Osteocyte (in vitro differentiated cells): ENCODE results near the gene HPRT1. TPM values are rescaled to one million over a fixed set of nuclear protein-coding genes. Genes with fewer than 3 reads are reported as not detected.

ENCODE experiments used
- DNase-seq: peaks from one replicate; pipeline ENCODE4 v3.0.0; 2021; ENCODE audit warnings: mixed read lengths; ENCODE audit not compliant: unreplicated experiment; ENCODE audit errors: extremely low spot score
- H3K27ac Mint-ChIP-seq: one replicate; pipeline ENCODE4 v1.8.0; 2021; ENCODE audit warnings: mild to moderate bottlenecking, mixed read lengths; ENCODE audit not compliant: unreplicated experiment
- H3K27me3 Mint-ChIP-seq: one replicate; pipeline ENCODE4 v1.8.0; 2021; ENCODE audit warnings: mixed read lengths; ENCODE audit not compliant: unreplicated experiment
- H3K36me3 Mint-ChIP-seq: one replicate; pipeline ENCODE4 v1.8.0; 2021; ENCODE audit warnings: mixed read lengths; ENCODE audit not compliant: unreplicated experiment
- H3K4me1 Mint-ChIP-seq: one replicate; pipeline ENCODE4 v1.8.0; 2021; ENCODE audit warnings: mixed read lengths; ENCODE audit not compliant: unreplicated experiment
- H3K4me3 Mint-ChIP-seq: one replicate; pipeline ENCODE4 v1.8.0; 2021; ENCODE audit warnings: mild to moderate bottlenecking, moderate library complexity, mixed read lengths; ENCODE audit not compliant: unreplicated experiment
- H3K9me3 Mint-ChIP-seq: one replicate; pipeline ENCODE4 v1.8.0; 2021; ENCODE audit warnings: mixed read lengths; ENCODE audit not compliant: unreplicated experiment
- long read RNA-seq: library from polyadenylated mRNA; unstranded; transcript quantifications from one replicate; pipeline ENCODE4 v2.0.0, GENCODE V29; 2021
- total RNA-seq: library from RNA; stranded (reverse); gene quantifications from 2 replicates; pipeline ENCODE4 v1.2.1, GENCODE V29; 2021
- TF ChIP-seq, protein P1 (sequence below): fragments of 200-600 bp; sonication (generic); IDR thresholded peaks from 2 replicates; pipeline ENCODE4 v1.5.0; 2021; ENCODE audit warnings: antibody characterized with exemption, mild to moderate bottlenecking, moderate library complexity

HPRT1 gene, protein sequence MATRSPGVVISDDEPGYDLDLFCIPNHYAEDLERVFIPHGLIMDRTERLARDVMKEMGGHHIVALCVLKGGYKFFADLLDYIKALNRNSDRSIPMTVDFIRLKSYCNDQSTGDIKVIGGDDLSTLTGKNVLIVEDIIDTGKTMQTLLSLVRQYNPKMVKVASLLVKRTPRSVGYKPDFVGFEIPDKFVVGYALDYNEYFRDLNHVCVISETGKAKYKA
- total RNA-seq: 14.6 and 18.2 TPM in 2 replicates
- long read RNA-seq, transcript HPRT1-201 (9 exons, 1,407 nt): major isoform, 11 of 12 reads
- long read RNA-seq, partial matches to known transcripts: 0 of 12 reads
- long read RNA-seq, other reads (novel, unspliced or antisense): 1 of 12 reads

DNA sequence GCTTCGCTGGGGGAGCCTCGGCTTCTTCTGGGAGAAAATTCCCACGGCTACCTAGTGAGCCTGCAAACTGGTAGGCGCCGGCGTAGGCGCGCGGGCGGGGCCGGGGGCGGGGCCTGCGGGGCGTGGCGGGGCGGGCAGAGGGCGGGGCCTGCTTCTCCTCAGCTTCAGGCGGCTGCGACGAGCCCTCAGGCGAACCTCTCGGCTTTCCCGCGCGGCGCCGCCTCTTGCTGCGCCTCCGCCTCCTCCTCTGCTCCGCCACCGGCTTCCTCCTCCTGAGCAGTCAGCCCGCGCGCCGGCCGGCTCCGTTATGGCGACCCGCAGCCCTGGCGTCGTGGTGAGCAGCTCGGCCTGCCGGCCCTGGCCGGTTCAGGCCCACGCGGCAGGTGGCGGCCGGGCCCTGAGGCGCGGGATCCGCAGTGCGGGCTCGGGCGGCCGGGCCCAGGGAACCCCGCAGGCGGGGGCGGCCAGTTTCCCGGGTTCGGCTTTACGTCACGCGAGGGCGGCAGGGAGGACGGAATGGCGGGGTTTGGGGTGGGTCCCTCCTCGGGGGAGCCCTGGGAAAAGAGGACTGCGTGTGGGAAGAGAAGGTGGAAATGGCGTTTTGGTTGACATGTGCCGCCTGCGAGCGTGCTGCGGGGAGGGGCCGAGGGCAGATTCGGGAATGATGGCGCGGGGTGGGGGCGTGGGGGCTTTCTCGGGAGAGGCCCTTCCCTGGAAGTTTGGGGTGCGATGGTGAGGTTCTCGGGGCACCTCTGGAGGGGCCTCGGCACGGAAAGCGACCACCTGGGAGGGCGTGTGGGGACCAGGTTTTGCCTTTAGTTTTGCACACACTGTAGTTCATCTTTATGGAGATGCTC, at the start of gene HPRT1:
Gene HPRT1 (plus strand): TSS at position 161 of the 857 bp plus-strand sequence. CDS start 147 bp downstream, at position 308.
- peak; percentile 87 for DNase-seq
- Mint-ChIP-seq H3K4me3 (peak within 1 kb of the TSS; percentile 79), H3K4me1 (peaks cover 5% of the 10 kb centered on the region), H3K27me3 (no peaks in the 10 kb centered on the region), H3K27ac (peak within 1 kb of the TSS; percentile 88), H3K36me3 (no peaks in the 10 kb centered on the region), H3K9me3 (no peaks in the 10 kb centered on the region)
- TF ChIP-seq, protein P1, sequence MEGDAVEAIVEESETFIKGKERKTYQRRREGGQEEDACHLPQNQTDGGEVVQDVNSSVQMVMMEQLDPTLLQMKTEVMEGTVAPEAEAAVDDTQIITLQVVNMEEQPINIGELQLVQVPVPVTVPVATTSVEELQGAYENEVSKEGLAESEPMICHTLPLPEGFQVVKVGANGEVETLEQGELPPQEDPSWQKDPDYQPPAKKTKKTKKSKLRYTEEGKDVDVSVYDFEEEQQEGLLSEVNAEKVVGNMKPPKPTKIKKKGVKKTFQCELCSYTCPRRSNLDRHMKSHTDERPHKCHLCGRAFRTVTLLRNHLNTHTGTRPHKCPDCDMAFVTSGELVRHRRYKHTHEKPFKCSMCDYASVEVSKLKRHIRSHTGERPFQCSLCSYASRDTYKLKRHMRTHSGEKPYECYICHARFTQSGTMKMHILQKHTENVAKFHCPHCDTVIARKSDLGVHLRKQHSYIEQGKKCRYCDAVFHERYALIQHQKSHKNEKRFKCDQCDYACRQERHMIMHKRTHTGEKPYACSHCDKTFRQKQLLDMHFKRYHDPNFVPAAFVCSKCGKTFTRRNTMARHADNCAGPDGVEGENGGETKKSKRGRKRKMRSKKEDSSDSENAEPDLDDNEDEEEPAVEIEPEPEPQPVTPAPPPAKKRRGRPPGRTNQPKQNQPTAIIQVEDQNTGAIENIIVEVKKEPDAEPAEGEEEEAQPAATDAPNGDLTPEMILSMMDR: no peak

DNA sequence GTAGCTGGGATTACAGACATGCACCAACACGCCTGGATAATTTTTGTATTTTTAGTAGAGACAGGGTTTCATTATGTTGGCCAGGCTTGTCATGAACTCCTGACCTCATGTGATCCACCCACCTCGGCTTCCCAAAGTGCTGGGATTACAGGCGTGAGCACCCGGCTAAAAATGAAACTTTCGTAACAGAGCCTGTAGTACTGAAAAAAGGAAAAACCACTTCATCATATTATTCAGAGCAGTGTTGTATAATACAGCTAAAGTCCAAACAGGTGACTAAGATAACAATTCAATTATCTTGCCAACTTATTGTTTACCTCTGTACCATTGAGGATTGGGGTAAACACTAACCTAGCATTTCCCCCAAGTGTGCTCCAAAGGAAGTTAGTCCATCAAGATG, 43.9 kb upstream of the HPRT1 start:
- no peaks in the 10 kb centered on the region for H3K27me3 Mint-ChIP-seq
- no peak overlapping the region for H3K27ac Mint-ChIP-seq
- no peaks in the 10 kb centered on the region for H3K4me1 Mint-ChIP-seq
- TF ChIP-seq, protein P1: no peak
- no peaks in the 10 kb centered on the region for H3K9me3 Mint-ChIP-seq
- H3K4me3 Mint-ChIP-seq: no peak overlapping the region
- H3K36me3 Mint-ChIP-seq: peaks cover 9% of the 10 kb centered on the region
- no peak for DNase-seq

DNA sequence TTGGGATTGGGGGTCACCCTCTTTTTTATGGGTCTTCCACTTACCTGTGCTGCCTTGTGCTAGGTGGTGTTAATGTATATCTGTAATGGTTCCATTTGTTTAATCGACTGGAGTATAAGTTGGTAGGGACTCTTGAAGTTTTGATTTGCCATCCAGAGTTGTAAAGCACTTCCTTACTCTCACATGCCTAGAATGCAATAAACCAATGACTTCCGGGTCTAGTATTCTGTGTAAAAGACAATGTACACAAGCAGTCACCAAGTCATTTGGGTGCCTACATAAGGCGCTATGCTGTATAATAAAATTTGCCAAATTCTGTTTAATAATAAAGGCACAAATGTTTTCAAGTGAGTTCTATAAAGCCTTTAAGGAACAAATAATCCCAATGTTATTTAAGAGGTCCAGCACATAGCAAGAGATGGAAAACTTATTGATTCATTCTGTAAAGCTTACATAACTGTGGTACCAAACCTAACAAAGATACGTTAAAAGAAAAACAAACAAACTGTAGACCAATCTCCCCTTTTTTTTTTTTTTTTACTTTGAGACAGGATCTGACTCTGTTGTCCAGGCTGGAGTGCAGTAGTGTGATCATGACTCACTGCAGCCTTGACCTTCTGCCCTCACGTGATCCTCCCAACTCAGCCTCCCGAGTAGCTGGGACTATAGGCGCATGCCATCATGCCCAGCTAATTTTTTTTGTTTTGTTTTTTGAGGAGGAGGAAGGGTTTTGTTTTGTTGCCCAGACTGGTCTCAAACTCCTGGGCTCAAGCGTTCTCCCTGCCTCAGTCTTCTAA, 41.5 kb upstream of the HPRT1 start:
- Mint-ChIP-seq H3K4me3 (no peak overlapping the region), H3K9me3 (no peaks in the 10 kb centered on the region), H3K27me3 (no peaks in the 10 kb centered on the region), H3K4me1 (no peaks in the 10 kb centered on the region), H3K36me3 (peaks cover 9% of the 10 kb centered on the region), H3K27ac (no peak overlapping the region)
- TF ChIP-seq, protein P1: no peak
- no peak for DNase-seq

DNA sequence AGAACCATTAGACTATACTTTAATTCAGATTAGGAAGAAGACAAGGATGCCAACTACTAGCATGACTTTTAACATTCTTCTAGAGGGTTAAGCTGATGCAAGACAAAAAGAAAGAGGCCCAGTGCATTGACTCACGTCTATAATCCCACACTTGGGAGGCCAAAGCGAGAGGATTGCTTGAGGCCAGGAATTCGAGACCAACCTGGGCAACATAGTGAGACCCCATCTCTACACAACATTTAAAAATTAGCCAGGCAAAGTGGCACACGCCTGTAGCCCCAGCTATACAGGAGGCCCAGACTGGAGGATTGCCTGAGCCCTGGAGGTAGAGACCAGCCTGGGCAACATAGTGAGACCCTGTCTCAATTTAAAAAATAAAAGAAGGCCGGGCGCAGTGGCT, 40.2 kb upstream of the HPRT1 start:
- H3K4me3 Mint-ChIP-seq: no peak overlapping the region
- H3K36me3 Mint-ChIP-seq: peaks cover 9% of the 10 kb centered on the region
- H3K27me3 Mint-ChIP-seq: no peaks in the 10 kb centered on the region
- no peaks in the 10 kb centered on the region for H3K9me3 Mint-ChIP-seq
- DNase-seq: no peak
- H3K4me1 Mint-ChIP-seq: no peaks in the 10 kb centered on the region
- TF ChIP-seq, protein P1: no peak
- H3K27ac Mint-ChIP-seq: no peak overlapping the region
